Thoracic aorta (tissue), 2 donors: Measurements from ENCODE around the gene WDR5. TPM values are rescaled to one million over a fixed set of nuclear protein-coding genes. Genes with fewer than 3 reads are reported as not detected.
A peak's percentile ranks its signal among the peaks of the same experiment; 100 is the strongest.
"Not testable (repeated sequence)": the region's sequence is repeated elsewhere in the genome, so short reads cannot be mapped to it uniquely, and the experiment has no call there.

ENCODE experiments used
- ATAC-seq: fragments of 150-250 bp; one replicate; pipeline ENCODE4 v1.8.0; 2017; ENCODE audit warnings: low read depth; ENCODE audit not compliant: insufficient number of reproducible peaks, low FRiP score
- DNase-seq: peaks from one replicate; pipeline ENCODE4 v3.0.0-alpha.2; 2020; ENCODE audit warnings: low spot score
- H3K27ac ChIP-seq, 2 donors: fragments of 200-600 bp; sonication (generic); 1 replicate in 1 of 2; 2 replicates in 1 of 2; pipeline ENCODE4 v1.5.1; 2016; ENCODE audit warnings: mild to moderate bottlenecking in 2 of 2, moderate library complexity in 2 of 2
- H3K27me3 ChIP-seq: fragments of 200-600 bp; sonication (generic); replicated peaks from 2 replicates; pipeline ENCODE4 v1.6.0; 2016; ENCODE audit warnings: mild to moderate bottlenecking; ENCODE audit not compliant: insufficient read depth
- H3K36me3 ChIP-seq: fragments of 200-600 bp; sonication (generic); one replicate; pipeline ENCODE4 v1.5.1; 2016
- H3K4me1 ChIP-seq, 2 donors: fragments of 200-600 bp; sonication (generic); 1 replicate in 1 of 2; 2 replicates in 1 of 2; pipeline versions ENCODE4 v1.5.1 to v1.6.0; 2016; ENCODE audit warnings: low read depth in 2 of 2, mild to moderate bottlenecking in 1 of 2; ENCODE audit not compliant: control insufficient read depth in 1 of 2
- H3K4me3 ChIP-seq: fragments of 200-600 bp; sonication (generic); 2 replicates; pipeline ENCODE4 v1.5.1; 2016; ENCODE audit warnings: mild to moderate bottlenecking
- H3K9me3 ChIP-seq: fragments of 200-600 bp; sonication (generic); 2 replicates; pipeline ENCODE4 v1.5.1; 2016
- total RNA-seq, 2 donors: library from RNA; depleted of rRNA; stranded (reverse); fragments of >200 nt; gene quantifications; one replicate each; pipeline versions ENCODE4 v1.1.0 to v1.2.3, GENCODE V29; 2016
- TF ChIP-seq, protein P1 (sequence below): fragments of 200-600 bp; sonication (generic); IDR thresholded peaks from one replicate; pipeline ENCODE4 v1.5.1; 2019; ENCODE audit warnings: antibody characterized with exemption

WDR5 gene
- total RNA-seq, 2 donors from 2014 or later = 20.7 to 24.0 TPM

GRCh38 chr9:134101623-134102149 is 34.2 kb upstream of the WDR5 start:
- H3K4me1 ChIP-seq = no peaks in the 10 kb centered on the region
- ATAC-seq (peak; percentile 43), DNase-seq (no peak)
- H3K9me3 ChIP-seq = no peaks in the 10 kb centered on the region
- TF ChIP-seq, protein P1, sequence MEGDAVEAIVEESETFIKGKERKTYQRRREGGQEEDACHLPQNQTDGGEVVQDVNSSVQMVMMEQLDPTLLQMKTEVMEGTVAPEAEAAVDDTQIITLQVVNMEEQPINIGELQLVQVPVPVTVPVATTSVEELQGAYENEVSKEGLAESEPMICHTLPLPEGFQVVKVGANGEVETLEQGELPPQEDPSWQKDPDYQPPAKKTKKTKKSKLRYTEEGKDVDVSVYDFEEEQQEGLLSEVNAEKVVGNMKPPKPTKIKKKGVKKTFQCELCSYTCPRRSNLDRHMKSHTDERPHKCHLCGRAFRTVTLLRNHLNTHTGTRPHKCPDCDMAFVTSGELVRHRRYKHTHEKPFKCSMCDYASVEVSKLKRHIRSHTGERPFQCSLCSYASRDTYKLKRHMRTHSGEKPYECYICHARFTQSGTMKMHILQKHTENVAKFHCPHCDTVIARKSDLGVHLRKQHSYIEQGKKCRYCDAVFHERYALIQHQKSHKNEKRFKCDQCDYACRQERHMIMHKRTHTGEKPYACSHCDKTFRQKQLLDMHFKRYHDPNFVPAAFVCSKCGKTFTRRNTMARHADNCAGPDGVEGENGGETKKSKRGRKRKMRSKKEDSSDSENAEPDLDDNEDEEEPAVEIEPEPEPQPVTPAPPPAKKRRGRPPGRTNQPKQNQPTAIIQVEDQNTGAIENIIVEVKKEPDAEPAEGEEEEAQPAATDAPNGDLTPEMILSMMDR = no peak
- no peaks in the 10 kb centered on the region for H3K27me3 ChIP-seq
- H3K4me3 ChIP-seq = no peak overlapping the region
- no peak overlapping the region for H3K27ac ChIP-seq
- H3K36me3 ChIP-seq = no peaks in the 10 kb centered on the region

DNA sequence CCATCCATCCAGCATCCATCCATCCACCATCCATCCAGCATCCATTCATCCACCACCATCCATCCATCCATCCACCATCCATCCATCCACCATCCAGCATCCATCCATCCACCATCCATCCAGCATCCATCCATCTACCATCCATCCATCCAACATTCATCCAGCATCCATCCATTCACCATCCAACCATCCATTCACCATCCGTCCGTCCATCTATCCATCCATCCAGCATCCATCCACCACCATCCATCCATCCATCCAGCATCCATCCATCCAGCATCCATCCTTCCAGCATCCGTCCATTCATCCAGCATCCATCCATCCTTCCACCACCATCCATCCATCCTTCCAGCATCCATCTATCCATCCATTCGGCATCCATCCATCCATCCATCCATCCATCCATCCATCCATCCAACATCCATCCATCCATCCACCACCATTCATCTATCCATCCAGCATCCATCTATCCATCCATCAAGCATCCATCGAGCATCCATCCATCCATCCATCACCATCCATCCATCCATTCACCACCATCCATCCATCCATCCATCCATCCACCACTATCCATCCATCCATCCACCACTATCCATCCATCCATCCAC is 32.4 kb upstream of the WDR5 start:
- ATAC-seq = no peak
- DNase-seq = no peak

GRCh38 chr9:134111064-134111463 is 24.8 kb upstream of the WDR5 start:
- H3K4me3 ChIP-seq = no peak overlapping the region
- H3K9me3 ChIP-seq = no peaks in the 10 kb centered on the region
- ATAC-seq (no peak), DNase-seq (no peak)
- H3K4me1 ChIP-seq = no peaks in the 10 kb centered on the region
- no peaks in the 10 kb centered on the region for H3K27me3 ChIP-seq
- H3K27ac ChIP-seq = no peak overlapping the region
- TF ChIP-seq, protein P1 = no peak
- H3K36me3 ChIP-seq = no peaks in the 10 kb centered on the region

More for the DNA sequence above, 32.4 kb upstream of the WDR5 start:
- TF ChIP-seq, protein P1 = no peak
- Histone ChIP-seq H3K27ac (no peak overlapping the region), H3K27me3 (no peaks in the 10 kb centered on the region), H3K36me3 (no peaks in the 10 kb centered on the region), H3K4me1 (no peaks in the 10 kb centered on the region), H3K9me3 (no peaks in the 10 kb centered on the region), H3K4me3 (no peak overlapping the region)

GRCh38 chr9:134112561-134112960 is 23.3 kb upstream of the WDR5 start:
- H3K27ac ChIP-seq = no peak overlapping the region
- no peaks in the 10 kb centered on the region for H3K36me3 ChIP-seq
- H3K27me3 ChIP-seq = no peaks in the 10 kb centered on the region
- TF ChIP-seq, protein P1 = no peak
- H3K9me3 ChIP-seq = no peaks in the 10 kb centered on the region
- no peak for DNase-seq
- no peak for ATAC-seq
- H3K4me1 ChIP-seq = no peaks in the 10 kb centered on the region
- H3K4me3 ChIP-seq = no peak overlapping the region

DNA sequence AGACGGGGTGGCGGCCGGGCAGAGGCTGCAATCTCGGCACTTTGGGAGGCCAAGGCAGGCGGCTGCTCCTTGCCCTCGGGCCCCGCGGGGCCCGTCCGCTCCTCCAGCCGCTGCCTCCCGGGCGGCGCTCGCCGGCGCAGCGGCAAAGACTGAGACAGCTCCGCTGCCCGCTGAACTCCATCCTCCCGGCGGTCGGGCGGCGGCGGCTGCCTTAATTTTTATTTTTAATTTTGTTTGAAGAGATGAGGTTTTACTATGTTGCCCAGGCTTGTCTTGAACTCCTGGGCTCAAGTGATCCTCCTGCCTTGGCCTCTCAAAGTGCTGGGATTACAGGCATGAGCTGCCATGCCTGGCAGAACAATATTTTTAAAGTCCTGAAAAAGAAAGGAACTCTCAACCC is 16.9 kb upstream of the WDR5 start:
- H3K27ac ChIP-seq, H3K9me3 ChIP-seq, DNase-seq: not testable (repeated sequence)

GRCh38 chr9:134123764-134124128 is 12.1 kb upstream of the WDR5 start:
- DNase-seq (no peak), ATAC-seq (no peak)
- Histone ChIP-seq H3K9me3 (no peaks in the 10 kb centered on the region), H3K4me3 (no peak overlapping the region), H3K4me1 (no peaks in the 10 kb centered on the region), H3K27me3 (no peaks in the 10 kb centered on the region), H3K36me3 (no peaks in the 10 kb centered on the region), H3K27ac (no peak overlapping the region)
- TF ChIP-seq, protein P1 = no peak

More for the DNA sequence above, 16.9 kb upstream of the WDR5 start:
- H3K27me3 ChIP-seq, H3K4me3 ChIP-seq, ATAC-seq, H3K4me1 ChIP-seq, H3K36me3 ChIP-seq: not testable (repeated sequence)
